Thoracic aorta (tissue), 2 donors: Measurements from ENCODE around the gene ASTN2. TPM values are rescaled to one million over a fixed set of nuclear protein-coding genes. Genes with fewer than 3 reads are reported as not detected.

Experiments
- ATAC-seq: fragments of 150-250 bp; one replicate; pipeline ENCODE4 v1.8.0; 2017; ENCODE audit warnings: low read depth; ENCODE audit not compliant: insufficient number of reproducible peaks, low FRiP score
- DNase-seq: peaks from one replicate; pipeline ENCODE4 v3.0.0-alpha.2; 2020; ENCODE audit warnings: low spot score
- H3K27ac ChIP-seq, 2 donors: fragments of 200-600 bp; sonication (generic); 1 replicate in 1 of 2; 2 replicates in 1 of 2; pipeline ENCODE4 v1.5.1; 2016; ENCODE audit warnings: mild to moderate bottlenecking in 2 of 2, moderate library complexity in 2 of 2
- H3K27me3 ChIP-seq: fragments of 200-600 bp; sonication (generic); replicated peaks from 2 replicates; pipeline ENCODE4 v1.6.0; 2016; ENCODE audit warnings: mild to moderate bottlenecking; ENCODE audit not compliant: insufficient read depth
- H3K36me3 ChIP-seq: fragments of 200-600 bp; sonication (generic); one replicate; pipeline ENCODE4 v1.5.1; 2016
- H3K4me1 ChIP-seq, 2 donors: fragments of 200-600 bp; sonication (generic); 1 replicate in 1 of 2; 2 replicates in 1 of 2; pipeline versions ENCODE4 v1.5.1 to v1.6.0; 2016; ENCODE audit warnings: low read depth in 2 of 2, mild to moderate bottlenecking in 1 of 2; ENCODE audit not compliant: control insufficient read depth in 1 of 2
- H3K4me3 ChIP-seq: fragments of 200-600 bp; sonication (generic); 2 replicates; pipeline ENCODE4 v1.5.1; 2016; ENCODE audit warnings: mild to moderate bottlenecking
- H3K9me3 ChIP-seq: fragments of 200-600 bp; sonication (generic); 2 replicates; pipeline ENCODE4 v1.5.1; 2016
- total RNA-seq, 2 donors: library from RNA; depleted of rRNA; stranded (reverse); fragments of >200 nt; gene quantifications; one replicate each; pipeline versions ENCODE4 v1.1.0 to v1.2.3, GENCODE V29; 2016
- TF ChIP-seq, protein P1 (sequence below): fragments of 200-600 bp; sonication (generic); IDR thresholded peaks from one replicate; pipeline ENCODE4 v1.5.1; 2019; ENCODE audit warnings: antibody characterized with exemption

ASTN2 gene
- total RNA-seq, 2 donors from 2014 or later, result 6.8 to 7.1 TPM

DNA sequence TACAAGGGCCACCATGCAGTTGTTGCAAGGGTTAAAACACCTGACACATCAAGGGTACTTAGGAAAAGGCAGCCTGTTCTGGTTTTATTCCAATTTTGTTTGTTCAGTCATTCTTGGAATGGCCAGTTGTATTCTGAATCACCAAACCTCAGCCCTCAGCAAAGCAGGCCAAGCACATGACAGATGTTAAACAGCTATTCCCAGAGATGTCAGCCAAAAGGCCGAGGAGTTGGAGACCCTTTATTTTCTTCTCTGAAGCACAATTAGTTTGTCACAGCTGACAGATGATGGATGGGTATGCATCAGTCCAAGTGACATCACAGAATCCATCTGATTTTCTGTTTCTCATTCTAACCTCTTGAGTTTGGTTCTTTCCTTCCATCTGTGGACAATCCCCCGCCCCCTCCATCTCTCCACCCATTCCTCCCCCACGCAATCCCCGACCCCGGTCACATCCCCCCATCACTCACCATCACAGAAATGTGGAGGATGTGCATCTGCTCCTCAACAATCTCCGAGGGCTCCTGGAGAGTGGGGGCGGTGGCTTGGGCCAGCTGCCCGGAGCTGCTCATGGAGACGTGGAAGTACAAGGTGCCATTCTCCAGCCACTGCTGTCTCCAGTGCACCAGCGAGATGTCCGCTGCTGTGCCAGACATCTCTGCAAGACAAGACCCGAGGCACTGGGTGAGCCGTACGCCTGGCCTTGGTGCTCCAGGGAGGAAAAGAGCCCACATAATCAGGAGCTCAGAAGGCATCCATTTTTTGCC lies 123.8 kb downstream of the ASTN2 start:
- no peak for ATAC-seq
- TF ChIP-seq, protein P1, sequence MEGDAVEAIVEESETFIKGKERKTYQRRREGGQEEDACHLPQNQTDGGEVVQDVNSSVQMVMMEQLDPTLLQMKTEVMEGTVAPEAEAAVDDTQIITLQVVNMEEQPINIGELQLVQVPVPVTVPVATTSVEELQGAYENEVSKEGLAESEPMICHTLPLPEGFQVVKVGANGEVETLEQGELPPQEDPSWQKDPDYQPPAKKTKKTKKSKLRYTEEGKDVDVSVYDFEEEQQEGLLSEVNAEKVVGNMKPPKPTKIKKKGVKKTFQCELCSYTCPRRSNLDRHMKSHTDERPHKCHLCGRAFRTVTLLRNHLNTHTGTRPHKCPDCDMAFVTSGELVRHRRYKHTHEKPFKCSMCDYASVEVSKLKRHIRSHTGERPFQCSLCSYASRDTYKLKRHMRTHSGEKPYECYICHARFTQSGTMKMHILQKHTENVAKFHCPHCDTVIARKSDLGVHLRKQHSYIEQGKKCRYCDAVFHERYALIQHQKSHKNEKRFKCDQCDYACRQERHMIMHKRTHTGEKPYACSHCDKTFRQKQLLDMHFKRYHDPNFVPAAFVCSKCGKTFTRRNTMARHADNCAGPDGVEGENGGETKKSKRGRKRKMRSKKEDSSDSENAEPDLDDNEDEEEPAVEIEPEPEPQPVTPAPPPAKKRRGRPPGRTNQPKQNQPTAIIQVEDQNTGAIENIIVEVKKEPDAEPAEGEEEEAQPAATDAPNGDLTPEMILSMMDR, result no peak
- no peak for DNase-seq
- no peak overlapping the region for H3K4me3 ChIP-seq
- no peaks in the 10 kb centered on the region for H3K27me3 ChIP-seq
- peaks cover 0 to 6% of the 10 kb centered on the region in 2 donors for H3K4me1 ChIP-seq
- no peaks in the 10 kb centered on the region for H3K36me3 ChIP-seq
- peak overlapping the region in 1 of 2 donors; percentile 54 for H3K27ac ChIP-seq
- H3K9me3 ChIP-seq, result no peaks in the 10 kb centered on the region

DNA sequence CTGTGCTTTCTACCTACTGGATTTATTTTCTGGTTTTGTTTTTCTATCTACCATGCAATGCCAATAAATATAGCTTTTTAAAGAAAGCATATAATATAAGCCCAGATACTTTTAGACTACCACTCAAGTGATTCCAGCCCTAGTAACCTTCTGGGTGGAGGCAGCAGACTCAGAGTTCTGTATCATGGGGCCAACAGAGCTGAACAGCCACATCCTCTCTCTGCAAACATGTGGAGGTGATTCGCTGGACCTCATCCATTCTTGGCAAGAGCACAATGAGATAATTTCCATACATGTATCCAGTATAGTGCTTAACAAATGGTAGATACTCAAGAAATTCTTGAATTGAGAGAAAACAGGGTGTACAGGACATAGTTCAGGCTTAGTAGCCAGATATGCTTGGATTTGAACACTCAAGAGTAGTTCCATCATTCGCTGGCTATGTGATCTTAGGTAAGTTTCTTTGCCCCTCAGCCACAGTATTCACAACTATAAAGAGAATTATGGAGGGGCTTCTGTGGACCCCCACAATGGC lies 124.5 kb downstream of the ASTN2 start:
- Histone ChIP-seq H3K36me3 (no peaks in the 10 kb centered on the region), H3K4me3 (no peak overlapping the region), H3K4me1 (peaks cover 0 to 6% of the 10 kb centered on the region in 2 donors), H3K27ac (peak overlapping the region in 1 of 2 donors; percentile 54), H3K27me3 (no peaks in the 10 kb centered on the region), H3K9me3 (no peaks in the 10 kb centered on the region)
- no peak for ATAC-seq
- no peak for DNase-seq
- TF ChIP-seq, protein P1, result no peak

DNA sequence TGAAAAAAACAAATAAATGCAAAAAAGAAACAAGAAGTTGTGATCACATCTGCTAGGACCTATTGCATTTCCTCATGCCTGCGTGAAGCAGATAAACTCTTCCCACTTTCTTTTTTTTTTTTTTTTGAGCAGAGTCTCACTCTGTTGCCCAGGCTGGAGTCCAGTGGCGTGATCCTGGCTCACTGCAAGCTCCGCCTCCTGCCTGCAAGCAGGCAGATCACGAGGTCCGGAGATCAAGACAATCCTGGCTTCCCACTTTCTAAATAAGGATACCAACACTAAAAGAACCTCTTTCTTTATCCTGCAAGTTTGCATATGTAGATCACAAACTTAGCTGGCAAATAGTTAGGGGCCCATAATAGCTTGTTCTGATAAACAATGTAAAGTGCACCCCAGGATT lies 128.6 kb downstream of the ASTN2 start:
- no peak overlapping the region for H3K27ac ChIP-seq
- no peak overlapping the region for H3K4me3 ChIP-seq
- peaks cover 0 to 6% of the 10 kb centered on the region in 2 donors for H3K4me1 ChIP-seq
- H3K36me3 ChIP-seq, result no peaks in the 10 kb centered on the region
- no peaks in the 10 kb centered on the region for H3K27me3 ChIP-seq
- DNase-seq (no peak), ATAC-seq (no peak)
- no peaks in the 10 kb centered on the region for H3K9me3 ChIP-seq
- TF ChIP-seq, protein P1, result no peak

DNA sequence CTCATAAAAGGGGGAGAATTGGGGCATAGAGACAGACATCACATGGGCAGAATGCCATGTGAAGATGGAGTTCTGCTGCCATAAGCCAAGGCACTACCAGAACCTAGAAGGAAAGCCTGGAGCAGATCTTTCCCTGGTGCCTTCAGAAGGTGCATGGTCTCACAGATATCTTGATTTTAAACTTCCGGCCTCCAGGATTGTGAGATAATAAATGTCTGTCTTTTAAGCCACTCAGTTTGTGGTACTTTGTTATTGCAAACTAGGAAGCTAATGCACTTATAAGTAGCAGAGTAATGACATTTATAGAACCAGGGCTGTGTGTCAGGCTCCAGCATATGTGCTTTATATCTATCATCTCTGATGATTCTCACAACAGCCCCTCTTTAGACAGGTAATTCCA lies 130.4 kb downstream of the ASTN2 start:
- Histone ChIP-seq H3K27me3 (no peaks in the 10 kb centered on the region), H3K4me3 (no peak overlapping the region), H3K9me3 (no peaks in the 10 kb centered on the region), H3K36me3 (no peaks in the 10 kb centered on the region), H3K4me1 (peaks cover 0 to 5% of the 10 kb centered on the region in 2 donors), H3K27ac (no peak overlapping the region)
- TF ChIP-seq, protein P1, result no peak
- ATAC-seq, result no peak
- DNase-seq, result no peak

DNA sequence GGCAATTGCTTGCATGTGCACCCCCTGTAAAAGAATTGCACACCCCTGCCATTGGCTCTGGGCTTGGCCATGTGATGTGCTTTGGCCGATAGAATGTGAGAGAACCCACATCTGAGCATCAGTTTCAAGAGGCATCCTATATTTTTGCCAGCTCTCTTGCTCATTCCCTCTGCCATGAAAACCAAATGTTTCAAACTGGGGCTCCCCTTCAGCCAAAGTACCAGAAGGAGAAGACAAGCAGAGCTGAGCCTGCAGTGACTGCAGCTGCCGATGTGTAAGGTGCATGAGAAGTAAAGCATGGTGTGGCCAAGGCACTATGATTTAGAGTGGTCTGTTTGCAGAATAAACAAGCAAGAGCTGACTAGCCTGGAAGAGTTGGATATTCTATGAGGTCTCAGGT lies 132.3 kb downstream of the ASTN2 start:
- Histone ChIP-seq H3K4me1 (no peaks in the 10 kb centered on the region), H3K36me3 (no peaks in the 10 kb centered on the region), H3K4me3 (no peak overlapping the region), H3K9me3 (no peaks in the 10 kb centered on the region), H3K27me3 (no peaks in the 10 kb centered on the region), H3K27ac (no peak overlapping the region)
- TF ChIP-seq, protein P1, result no peak
- no peak for ATAC-seq
- DNase-seq, result no peak
